GM18498 (cell line): ENCODE results near the gene SPTBN4.
"Not testable (repeated sequence)": the region's sequence is repeated elsewhere in the genome, so short reads cannot be mapped to it uniquely, and the experiment has no call there.

ENCODE experiments used
- ATAC-seq: cut with Tn5 transposase; IDR thresholded peaks from one replicate; pipeline ENCODE4 v1.9.1; 2021; ENCODE audit warnings: mild to moderate bottlenecking, moderate library complexity; ENCODE audit not compliant: unreplicated experiment

SPTBN4 gene

DNA sequence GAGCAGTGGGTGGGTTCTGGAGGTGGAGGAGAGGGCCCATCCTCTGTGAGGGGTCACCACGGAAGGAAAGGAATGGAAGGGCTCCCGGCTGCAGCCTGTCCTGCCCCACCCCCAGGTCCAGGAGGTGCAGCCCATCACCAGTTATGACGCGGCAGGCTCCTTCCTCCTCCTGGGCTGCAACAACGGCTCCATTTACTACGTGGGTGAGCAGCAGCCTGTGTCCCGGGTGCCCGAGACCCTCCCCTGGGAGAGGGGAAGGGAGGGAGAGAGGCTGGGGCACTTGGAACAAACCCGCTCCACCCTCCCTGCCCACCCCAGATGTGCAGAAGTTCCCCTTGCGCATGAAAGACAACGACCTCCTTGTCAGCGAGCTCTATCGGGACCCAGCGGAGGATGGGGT is 116.5 kb downstream of the SPTBN4 start:
- no peak for ATAC-seq

- no peak for ATAC-seq
Observed at GRCh38 chr19:40584007-40584406, 117.2 kb downstream of the SPTBN4 start.

- no peak for ATAC-seq
Observed at GRCh38 chr19:40585241-40585981, 118.6 kb downstream of the SPTBN4 start.

DNA sequence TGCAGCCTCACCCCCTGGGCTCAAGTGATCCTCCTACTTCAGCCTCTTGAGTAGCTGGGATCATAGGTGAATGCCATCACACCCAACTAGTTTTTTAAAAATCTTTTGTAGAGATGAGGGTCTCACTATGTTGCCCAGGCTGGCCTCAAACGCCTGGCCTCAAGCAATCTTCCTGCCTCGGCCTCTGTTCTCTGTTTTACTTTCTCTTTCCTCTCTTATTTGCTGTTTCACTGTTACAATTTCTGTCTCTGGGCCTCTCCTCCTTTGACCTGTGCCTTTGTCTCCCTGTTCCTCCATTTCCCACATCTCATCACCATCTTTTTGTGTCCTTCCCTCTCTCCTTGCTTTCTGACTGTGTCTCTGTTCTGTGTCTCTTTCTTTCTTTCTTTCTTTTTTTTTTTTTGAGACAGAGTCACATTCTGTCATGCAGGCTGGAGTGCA is 119.2 kb downstream of the SPTBN4 start:
- ATAC-seq, result no peak

DNA sequence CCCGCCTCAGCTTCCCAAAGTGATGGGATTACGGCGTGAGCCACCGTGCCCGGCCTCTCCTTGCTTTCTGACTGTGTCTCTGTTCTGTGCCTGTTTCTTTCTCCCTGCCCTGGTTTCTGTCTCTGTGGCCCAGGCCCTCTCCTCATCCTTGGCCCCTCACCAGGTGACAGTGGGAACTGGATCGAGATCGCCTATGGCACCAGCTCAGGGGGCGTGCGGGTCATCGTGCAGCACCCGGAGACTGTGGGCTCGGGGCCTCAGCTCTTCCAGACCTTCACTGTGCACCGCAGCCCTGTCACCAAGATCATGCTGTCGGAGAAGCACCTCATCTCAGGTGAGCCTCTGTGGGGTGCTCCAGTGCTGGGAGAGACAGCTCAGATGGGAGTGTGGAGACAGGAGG is 119.8 kb downstream of the SPTBN4 start:
- ATAC-seq, result no peak

- ATAC-seq, result no peak
Observed at GRCh38 chr19:40588110-40588854, 121.5 kb downstream of the SPTBN4 start.

DNA sequence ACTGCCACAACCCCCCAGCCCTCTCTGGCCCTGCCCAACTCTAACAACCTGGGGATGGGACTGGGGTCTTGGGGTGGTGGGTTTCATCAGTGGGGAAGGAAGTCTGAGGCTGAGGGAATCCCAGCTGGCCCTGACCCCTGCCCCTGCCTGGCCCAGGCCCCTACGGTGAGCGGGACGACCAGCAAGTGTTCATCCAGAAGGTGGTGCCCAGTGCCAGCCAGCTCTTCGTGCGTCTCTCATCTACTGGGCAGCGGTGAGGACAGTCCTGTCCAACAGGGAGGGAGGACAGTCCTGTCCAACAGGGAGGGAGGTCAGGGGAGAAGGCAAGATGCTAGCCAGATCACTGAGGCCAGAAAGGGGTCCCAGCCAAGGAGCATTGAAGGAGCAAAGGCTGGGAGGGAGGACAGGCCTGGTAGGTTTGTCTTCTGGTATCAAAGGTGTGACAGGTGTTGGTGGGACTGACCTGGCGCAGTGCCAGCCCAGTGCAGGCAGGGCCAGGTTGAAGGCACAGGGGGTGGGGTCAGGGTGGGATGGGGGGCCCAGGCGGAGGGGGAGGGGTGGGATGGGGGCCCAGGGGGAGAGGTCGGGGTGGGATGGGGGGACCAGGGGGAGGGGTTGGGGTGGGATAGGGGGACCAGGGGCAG is 122.2 kb downstream of the SPTBN4 start:
- no peak for ATAC-seq

- ATAC-seq, result no peak
Observed at GRCh38 chr19:40589591-40590429, 123.0 kb downstream of the SPTBN4 start.

DNA sequence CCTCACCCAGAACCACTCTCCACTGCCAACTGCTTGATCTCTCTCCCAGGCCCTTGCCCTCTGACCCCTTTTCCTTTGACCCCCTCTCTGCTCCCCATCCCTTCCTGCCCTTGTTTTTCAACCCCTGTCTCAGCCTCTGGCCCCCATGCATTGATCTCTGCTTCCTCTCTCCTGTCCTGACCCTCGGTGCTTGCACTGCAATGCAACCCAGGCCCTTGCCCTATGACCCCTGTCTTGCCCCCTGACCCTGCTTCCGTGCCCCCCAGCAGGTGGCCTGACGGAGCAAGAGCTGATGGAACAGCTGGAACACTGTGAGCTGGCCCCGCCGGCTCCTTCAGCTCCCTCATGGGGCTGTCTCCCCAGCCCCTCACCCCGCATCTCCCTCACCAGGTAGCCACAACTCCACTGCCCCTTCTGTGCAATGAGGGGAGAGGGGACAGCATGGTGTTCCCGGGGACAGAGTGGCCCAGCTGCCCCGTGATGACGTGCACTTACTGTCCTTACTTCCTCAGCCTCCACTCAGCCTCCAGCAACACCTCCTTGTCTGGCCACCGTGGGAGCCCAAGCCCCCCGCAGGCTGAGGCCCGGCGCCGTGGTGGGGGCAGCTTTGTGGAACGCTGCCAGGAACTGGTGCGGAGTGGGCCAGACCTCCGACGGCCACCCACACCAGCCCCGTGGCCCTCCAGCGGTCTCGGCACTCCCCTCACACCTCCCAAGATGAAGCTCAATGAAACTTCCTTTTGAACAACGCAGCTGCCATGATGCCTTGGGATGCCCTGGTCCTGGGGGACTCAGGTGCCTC is 123.9 kb downstream of the SPTBN4 start:
- no peak for ATAC-seq

- not testable (repeated sequence) for ATAC-seq
Observed at GRCh38 chr19:40591724-40592123, 124.9 kb downstream of the SPTBN4 start.

- ATAC-seq, result no peak
Observed at GRCh38 chr19:40592170-40592569, 125.4 kb downstream of the SPTBN4 start.

GRCh38 chr19:40594255-40594654 is 127.5 kb downstream of the SPTBN4 start:
- ATAC-seq, result no peak

DNA sequence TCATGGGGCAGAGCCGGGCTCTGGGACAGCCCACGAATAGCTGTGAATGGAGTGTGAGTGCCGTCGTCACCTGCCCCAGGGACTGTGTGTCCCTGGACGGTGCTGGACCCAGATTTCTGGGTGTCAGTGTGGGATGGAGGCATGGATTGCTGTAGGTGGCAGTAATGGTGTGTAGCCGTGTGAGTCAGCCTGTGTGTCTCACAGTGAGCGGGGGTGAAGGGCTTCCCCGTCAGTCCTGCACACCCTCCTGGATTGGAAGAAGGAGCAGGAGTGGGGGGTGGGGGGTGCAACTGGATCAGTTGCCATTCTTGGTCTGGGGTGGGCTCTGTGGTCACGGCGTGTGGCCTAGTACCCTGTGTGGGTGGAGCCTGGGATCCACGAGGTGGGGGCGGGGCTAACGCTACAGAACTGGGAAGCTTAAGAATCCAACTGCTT is 127.9 kb downstream of the SPTBN4 start:
- no peak for ATAC-seq

DNA sequence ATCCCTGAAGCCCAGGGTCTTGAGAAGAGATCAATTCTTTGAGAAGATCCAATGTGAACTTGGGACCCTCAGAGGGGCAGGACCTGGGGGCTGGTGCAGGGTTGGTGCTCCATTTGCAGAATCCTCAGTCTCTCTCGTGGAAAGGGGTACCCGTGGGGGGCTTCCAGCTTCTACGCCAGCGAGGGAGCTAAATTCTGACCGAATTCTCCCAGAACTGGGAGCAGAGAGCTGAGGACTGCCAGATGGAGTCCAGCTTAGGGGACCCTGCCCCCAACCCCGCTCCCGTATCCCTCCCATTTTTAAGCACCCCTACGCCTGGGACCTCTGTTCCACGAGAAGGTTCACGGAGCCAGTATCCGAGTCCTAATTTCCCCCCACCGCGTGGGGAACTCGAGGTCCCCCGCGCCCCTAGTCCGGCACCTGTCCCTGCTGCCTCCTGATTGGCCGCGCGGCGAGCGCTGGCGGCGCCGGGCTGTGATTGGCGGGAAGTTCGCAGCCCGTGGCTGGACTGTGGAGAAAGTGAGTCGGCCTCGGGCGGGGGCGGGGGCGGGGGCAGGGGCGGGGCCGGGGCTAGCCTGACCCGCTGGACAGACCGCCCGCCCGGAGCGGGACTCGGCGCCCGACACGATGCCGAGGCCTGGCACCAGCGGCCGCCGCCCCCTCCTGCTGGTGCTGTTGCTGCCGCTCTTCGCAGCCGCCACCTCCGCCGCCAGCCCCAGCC is 130.0 kb downstream of the SPTBN4 start:
- no peak for ATAC-seq

- no peak for ATAC-seq
Observed at GRCh38 chr19:40597329-40597838, 130.6 kb downstream of the SPTBN4 start.

- no peak for ATAC-seq
Observed at GRCh38 chr19:40598121-40598917, 131.5 kb downstream of the SPTBN4 start.

GRCh38 chr19:40598918-40599307 is 132.1 kb downstream of the SPTBN4 start:
- no peak for ATAC-seq

- no peak for ATAC-seq
Observed at GRCh38 chr19:40599331-40599901, 132.6 kb downstream of the SPTBN4 start.
